HepG2 (cell line): ENCODE data around the gene UCN. TPM values are rescaled to one million over a fixed set of nuclear protein-coding genes. Genes with fewer than 3 reads are reported as not detected.
A peak's percentile ranks its signal among the peaks of the same experiment; 100 is the strongest.

ENCODE experiments used
- ELF4 ChIP-seq: sonication (generic); formaldehyde crosslinking; IDR thresholded peaks from 2 replicates; pipeline ENCODE4 v1.5.0; 2020; ENCODE audit warnings: missing genetic modification reagents, mild to moderate bottlenecking, moderate library complexity, borderline replicate concordance
- ESRRA ChIP-seq: sonication (generic); formaldehyde crosslinking; IDR thresholded peaks from 2 replicates; pipeline ENCODE4 v1.5.1; 2020; ENCODE audit warnings: mild to moderate bottlenecking, low read depth, missing genetic modification reagents
- HES4 ChIP-seq: sonication (generic); formaldehyde crosslinking; IDR thresholded peaks from 2 replicates; pipeline ENCODE4 v1.9.0; 2021; ENCODE audit warnings: mild to moderate bottlenecking, missing genetic modification reagents, borderline replicate concordance
- HMGA1 ChIP-seq: sonication (generic); formaldehyde crosslinking; conservative IDR thresholded peaks from 2 replicates; pipeline ENCODE4 v1.4.0; 2020; ENCODE audit warnings: missing genetic modification reagents
- ISL2 ChIP-seq: sonication (generic); formaldehyde crosslinking; IDR thresholded peaks from 2 replicates; pipeline ENCODE4 v1.5.0; 2020; ENCODE audit warnings: missing genetic modification reagents
- JDP2 ChIP-seq: sonication (generic); formaldehyde crosslinking; IDR thresholded peaks from 2 replicates; pipeline ENCODE4 v1.8.1; 2022; ENCODE audit warnings: missing genetic modification reagents, borderline replicate concordance
- MEIS1 ChIP-seq: sonication (generic); formaldehyde crosslinking; IDR thresholded peaks from 2 replicates; pipeline ENCODE4 v1.9.0; 2021; ENCODE audit warnings: mild to moderate bottlenecking, missing genetic modification reagents, moderate library complexity, borderline replicate concordance
- NAIF1 ChIP-seq: sonication (generic); formaldehyde crosslinking; IDR thresholded peaks from 2 replicates; pipeline ENCODE4 v1.5.0; 2020; ENCODE audit warnings: mild to moderate bottlenecking, missing genetic modification reagents, borderline replicate concordance
- YY1 ChIP-seq: IDR thresholded peaks from 2 replicates; pipeline ENCODE4 v1.6.1; 2011; ENCODE audit warnings: low read length, low read depth, moderate library complexity, mild to moderate bottlenecking; ENCODE audit not compliant: insufficient read depth, insufficient replicate concordance
- ZNF607 ChIP-seq: sonication (generic); formaldehyde crosslinking; IDR thresholded peaks from 2 replicates; pipeline ENCODE4 v1.5.1; 2020; ENCODE audit warnings: missing genetic modification reagents, mild to moderate bottlenecking, borderline replicate concordance
- ZNF772 ChIP-seq: sonication (generic); formaldehyde crosslinking; IDR thresholded peaks from 2 replicates; pipeline ENCODE4 v1.5.0; 2020; ENCODE audit warnings: mild to moderate bottlenecking, missing genetic modification reagents
- ZSCAN12 ChIP-seq: sonication (generic); formaldehyde crosslinking; IDR thresholded peaks from 2 replicates; pipeline ENCODE4 v1.9.0; 2021; ENCODE audit warnings: mild to moderate bottlenecking, missing genetic modification reagents
- polyA plus RNA-seq, 8 experiments: library from polyadenylated mRNA; depleted of rRNA in 3 of 8; stranded (reverse) in 7 of 8; unstranded in 1 of 8; fragments of >200 nt; fragmentation: Illumina TruSeq in 4 of 8; extraction: Trizol in 4 of 8; gene quantifications; 2 replicates each; pipeline versions ENCODE4 v1.2.1 to v1.2.3, GENCODE V29; 2011 to 2016; ENCODE audit warnings: low read depth in 4 of 8, missing spikeins in 1 of 8, mixed read lengths in 1 of 8; ENCODE audit not compliant: insufficient read depth in 1 of 8
- total RNA-seq, 5 experiments: library from RNA; depleted of rRNA; stranded (reverse); fragments of >200 nt; fragmentation: Illumina TruSeq; extraction: Trizol; gene quantifications; 2 replicates each; pipeline ENCODE4 v1.2.3, GENCODE V29; 2016; ENCODE audit warnings: low read depth in 1 of 5
- TF ChIP-seq, protein P1 (sequence below): sonication (generic); formaldehyde crosslinking; IDR thresholded peaks from 2 replicates; pipeline ENCODE4 v1.4.0; 2020; ENCODE audit warnings: missing genetic modification reagents
- TF ChIP-seq, protein P2 (sequence below): IDR thresholded peaks from 2 replicates; pipeline ENCODE4 v1.6.1; 2016; ENCODE audit warnings: missing biosample characterization, missing genetic modification reagents, low read depth
- TF ChIP-seq, protein P3 (sequence below): sonication (generic); formaldehyde crosslinking; conservative IDR thresholded peaks from 2 replicates; pipeline ENCODE4 v1.4.0; 2020; ENCODE audit warnings: missing genetic modification reagents
- TF ChIP-seq, protein P4 (sequence below): sonication (generic); formaldehyde crosslinking; IDR thresholded peaks from 2 replicates; pipeline ENCODE4 v1.5.0; 2020; ENCODE audit warnings: missing genetic modification reagents, mild to moderate bottlenecking, borderline replicate concordance
- TF ChIP-seq, protein P5 (sequence below): sonication (generic); formaldehyde crosslinking; IDR thresholded peaks from 2 replicates; pipeline ENCODE4 v1.5.1; 2020; ENCODE audit warnings: missing genetic modification reagents, mild to moderate bottlenecking, borderline replicate concordance
- TF ChIP-seq, protein P6 (sequence below): sonication (generic); formaldehyde crosslinking; IDR thresholded peaks from 2 replicates; pipeline ENCODE4 v1.4.0; 2020; ENCODE audit warnings: mild to moderate bottlenecking, missing genetic modification reagents

UCN gene
- total and polyA plus RNA-seq, 2 of the 13 experiments (the other 11 are each of a cell fraction or from before 2014, with no cell fraction given): 1.2 to 2.3 TPM

DNA sequence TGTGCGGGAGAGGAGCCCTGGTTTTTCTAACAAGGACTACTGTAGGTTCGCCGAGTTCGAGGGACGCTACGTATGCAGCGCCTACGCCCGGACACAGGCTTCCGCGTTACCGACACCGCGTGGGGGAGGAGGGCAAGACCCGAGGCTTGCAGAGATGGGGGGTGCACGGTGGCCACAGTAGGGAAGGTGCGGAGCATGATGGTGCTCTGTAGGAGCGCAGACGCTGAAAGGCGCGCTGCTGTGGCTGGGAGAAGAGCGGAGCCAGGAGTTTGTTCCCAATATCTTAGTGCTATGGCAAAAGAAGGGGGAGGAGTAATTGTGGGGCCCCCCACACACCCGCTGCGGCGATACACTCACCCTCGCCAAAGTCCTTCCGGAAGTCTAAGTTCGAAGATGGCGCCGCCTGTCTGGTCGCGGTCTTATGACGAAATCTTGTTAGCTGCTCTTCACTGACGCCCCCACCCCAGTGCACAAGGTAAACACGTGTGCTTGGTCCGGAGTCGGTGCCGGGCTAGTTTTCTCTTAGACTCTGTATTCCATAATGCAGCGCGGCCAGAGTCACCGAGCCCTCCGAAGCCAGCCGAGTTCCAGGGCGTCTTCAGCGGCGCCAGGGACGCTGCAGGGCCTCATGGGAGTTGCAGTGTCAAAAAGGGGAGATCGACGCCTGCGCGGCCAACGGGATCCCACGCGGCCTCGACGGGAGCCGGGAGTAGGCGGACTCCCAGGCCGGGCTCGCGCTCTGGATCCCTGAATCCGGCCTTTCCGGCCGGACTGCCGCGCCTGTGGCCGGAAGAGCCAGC is 48.3 kb upstream of the UCN start, which contains the start of gene GTF3C2 (continued):
- TF ChIP-seq, protein P1, sequence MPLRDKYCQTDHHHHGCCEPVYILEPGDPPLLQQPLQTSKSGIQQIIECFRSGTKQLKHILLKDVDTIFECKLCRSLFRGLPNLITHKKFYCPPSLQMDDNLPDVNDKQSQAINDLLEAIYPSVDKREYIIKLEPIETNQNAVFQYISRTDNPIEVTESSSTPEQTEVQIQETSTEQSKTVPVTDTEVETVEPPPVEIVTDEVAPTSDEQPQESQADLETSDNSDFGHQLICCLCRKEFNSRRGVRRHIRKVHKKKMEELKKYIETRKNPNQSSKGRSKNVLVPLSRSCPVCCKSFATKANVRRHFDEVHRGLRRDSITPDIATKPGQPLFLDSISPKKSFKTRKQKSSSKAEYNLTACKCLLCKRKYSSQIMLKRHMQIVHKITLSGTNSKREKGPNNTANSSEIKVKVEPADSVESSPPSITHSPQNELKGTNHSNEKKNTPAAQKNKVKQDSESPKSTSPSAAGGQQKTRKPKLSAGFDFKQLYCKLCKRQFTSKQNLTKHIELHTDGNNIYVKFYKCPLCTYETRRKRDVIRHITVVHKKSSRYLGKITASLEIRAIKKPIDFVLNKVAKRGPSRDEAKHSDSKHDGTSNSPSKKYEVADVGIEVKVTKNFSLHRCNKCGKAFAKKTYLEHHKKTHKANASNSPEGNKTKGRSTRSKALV (CRISPR knock-in tag): no peak
- TF ChIP-seq JDP2 (CRISPR knock-in tag): no peak
- TF ChIP-seq ISL2: peak; percentile 67
- TF ChIP-seq YY1: peak; percentile 96
- no peak; the same call in 1 of the 2 replicates for TF ChIP-seq HES4 (CRISPR knock-in tag)
- TF ChIP-seq, protein P2, sequence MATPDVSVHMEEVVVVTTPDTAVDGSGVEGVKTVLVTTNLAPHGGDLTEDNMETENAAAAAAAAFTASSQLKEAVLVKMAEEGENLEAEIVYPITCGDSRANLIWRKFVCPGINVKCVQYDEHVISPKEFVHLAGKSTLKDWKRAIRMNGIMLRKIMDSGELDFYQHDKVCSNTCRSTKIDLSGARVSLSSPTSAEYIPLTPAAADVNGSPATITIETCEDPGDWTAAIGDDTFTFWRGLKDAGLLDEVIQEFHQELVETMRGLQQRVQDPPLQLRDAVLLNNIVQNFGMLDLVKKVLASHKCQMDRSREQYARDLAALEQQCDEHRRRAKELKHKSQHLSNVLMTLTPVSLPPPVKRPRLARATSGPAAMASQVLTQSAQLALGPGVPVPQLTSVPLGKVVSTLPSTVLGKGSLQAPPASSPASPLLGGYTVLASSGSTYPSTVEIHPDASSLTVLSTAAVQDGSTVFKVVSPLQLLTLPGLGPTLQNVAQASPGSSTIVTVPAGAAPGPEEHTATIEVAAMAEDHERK (CRISPR knock-in tag): peak; percentile 54; the same call in 1 of the 2 replicates
- TF ChIP-seq ZNF607 (CRISPR knock-in tag): peak; percentile 88
- TF ChIP-seq, protein P3, sequence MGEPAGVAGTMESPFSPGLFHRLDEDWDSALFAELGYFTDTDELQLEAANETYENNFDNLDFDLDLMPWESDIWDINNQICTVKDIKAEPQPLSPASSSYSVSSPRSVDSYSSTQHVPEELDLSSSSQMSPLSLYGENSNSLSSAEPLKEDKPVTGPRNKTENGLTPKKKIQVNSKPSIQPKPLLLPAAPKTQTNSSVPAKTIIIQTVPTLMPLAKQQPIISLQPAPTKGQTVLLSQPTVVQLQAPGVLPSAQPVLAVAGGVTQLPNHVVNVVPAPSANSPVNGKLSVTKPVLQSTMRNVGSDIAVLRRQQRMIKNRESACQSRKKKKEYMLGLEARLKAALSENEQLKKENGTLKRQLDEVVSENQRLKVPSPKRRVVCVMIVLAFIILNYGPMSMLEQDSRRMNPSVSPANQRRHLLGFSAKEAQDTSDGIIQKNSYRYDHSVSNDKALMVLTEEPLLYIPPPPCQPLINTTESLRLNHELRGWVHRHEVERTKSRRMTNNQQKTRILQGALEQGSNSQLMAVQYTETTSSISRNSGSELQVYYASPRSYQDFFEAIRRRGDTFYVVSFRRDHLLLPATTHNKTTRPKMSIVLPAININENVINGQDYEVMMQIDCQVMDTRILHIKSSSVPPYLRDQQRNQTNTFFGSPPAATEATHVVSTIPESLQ (CRISPR knock-in tag): no peak
- TF ChIP-seq, protein P4, sequence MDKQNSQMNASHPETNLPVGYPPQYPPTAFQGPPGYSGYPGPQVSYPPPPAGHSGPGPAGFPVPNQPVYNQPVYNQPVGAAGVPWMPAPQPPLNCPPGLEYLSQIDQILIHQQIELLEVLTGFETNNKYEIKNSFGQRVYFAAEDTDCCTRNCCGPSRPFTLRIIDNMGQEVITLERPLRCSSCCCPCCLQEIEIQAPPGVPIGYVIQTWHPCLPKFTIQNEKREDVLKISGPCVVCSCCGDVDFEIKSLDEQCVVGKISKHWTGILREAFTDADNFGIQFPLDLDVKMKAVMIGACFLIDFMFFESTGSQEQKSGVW (CRISPR knock-in tag): peak; percentile 86; the same call in 1 of the 2 replicates
- no peak for TF ChIP-seq HMGA1 (CRISPR knock-in tag)
- peak; percentile 90 for TF ChIP-seq ELF4
- TF ChIP-seq, protein P5, sequence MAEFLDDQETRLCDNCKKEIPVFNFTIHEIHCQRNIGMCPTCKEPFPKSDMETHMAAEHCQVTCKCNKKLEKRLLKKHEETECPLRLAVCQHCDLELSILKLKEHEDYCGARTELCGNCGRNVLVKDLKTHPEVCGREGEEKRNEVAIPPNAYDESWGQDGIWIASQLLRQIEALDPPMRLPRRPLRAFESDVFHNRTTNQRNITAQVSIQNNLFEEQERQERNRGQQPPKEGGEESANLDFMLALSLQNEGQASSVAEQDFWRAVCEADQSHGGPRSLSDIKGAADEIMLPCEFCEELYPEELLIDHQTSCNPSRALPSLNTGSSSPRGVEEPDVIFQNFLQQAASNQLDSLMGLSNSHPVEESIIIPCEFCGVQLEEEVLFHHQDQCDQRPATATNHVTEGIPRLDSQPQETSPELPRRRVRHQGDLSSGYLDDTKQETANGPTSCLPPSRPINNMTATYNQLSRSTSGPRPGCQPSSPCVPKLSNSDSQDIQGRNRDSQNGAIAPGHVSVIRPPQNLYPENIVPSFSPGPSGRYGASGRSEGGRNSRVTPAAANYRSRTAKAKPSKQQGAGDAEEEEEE (CRISPR knock-in tag): peak; percentile 93; the same call in 1 of the 2 replicates
- peak; percentile 85 for TF ChIP-seq ZNF772 (CRISPR knock-in tag)
- TF ChIP-seq, protein P6, sequence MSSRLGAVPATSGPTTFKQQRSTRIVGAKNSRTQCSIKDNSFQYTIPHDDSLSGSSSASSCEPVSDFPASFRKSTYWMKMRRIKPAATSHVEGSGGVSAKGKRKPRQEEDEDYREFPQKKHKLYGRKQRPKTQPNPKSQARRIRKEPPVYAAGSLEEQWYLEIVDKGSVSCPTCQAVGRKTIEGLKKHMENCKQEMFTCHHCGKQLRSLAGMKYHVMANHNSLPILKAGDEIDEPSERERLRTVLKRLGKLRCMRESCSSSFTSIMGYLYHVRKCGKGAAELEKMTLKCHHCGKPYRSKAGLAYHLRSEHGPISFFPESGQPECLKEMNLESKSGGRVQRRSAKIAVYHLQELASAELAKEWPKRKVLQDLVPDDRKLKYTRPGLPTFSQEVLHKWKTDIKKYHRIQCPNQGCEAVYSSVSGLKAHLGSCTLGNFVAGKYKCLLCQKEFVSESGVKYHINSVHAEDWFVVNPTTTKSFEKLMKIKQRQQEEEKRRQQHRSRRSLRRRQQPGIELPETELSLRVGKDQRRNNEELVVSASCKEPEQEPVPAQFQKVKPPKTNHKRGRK (CRISPR knock-in tag): no peak
- peak; percentile 100 for TF ChIP-seq NAIF1 (CRISPR knock-in tag)
- no peak; the same call in 1 of the 2 replicates for TF ChIP-seq MEIS1 (CRISPR knock-in tag)
- TF ChIP-seq ESRRA (CRISPR knock-in tag): peak; percentile 58
- peak; percentile 98; the same call in 1 of the 2 replicates for TF ChIP-seq ZSCAN12
